ENCODE data around the gene TAS2R60.
A peak's percentile ranks its signal among the peaks of the same experiment; 100 is the strongest.
"Not testable (repeated sequence)": the region's sequence is repeated elsewhere in the genome, so short reads cannot be mapped to it uniquely, and the experiment has no call there.

The TAS2R60 gene

DNA sequence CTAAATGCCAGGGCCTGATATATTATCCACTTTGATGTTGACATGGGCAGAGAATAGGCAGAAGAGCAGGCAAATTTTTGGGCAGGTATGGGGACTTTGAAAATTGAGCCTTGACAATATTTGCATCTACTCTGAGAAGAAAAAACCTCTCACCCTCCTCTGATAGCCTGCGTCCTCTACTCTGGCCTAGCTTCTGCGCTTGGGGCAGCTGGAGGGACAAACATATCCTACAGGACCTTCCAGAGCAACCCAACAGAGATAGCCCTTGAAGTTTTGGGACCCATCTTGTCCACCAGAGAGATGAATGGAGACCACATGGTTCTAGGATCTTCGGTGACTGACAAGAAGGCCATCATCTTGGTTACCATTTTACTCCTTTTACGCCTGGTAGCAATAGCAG is at the start of gene TAS2R60:
TAS2R60 (plus strand) TSS at position 301 of the 400 bp plus-strand sequence; CDS start at position 301, 0 bp downstream.
- DNase-seq = no peak

- DNase-seq = no peak
Measured at GRCh38 chr7:143394068-143394467, 49.2 kb upstream of the TAS2R60 start.

DNA sequence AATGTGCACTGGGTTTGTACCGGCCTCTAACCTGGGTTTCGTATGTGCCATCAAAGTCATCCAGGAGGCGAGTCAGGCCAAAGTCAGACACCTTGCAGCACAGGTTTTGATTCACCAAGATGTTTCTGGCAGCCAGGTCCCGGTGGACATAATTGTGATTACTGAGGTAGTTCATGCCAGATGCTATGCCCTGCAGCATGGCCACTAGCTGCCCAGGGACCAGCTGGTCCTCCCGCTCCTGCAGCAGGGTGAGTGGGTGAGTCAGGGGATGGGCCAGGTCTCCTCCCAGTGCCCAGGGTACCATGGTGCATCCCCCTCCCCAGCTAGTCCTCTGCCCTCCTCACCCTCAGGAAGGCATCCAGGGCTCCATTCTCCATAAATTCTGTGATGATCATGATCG is 48.5 kb upstream of the TAS2R60 start:
- DNase-seq = no peak

DNA sequence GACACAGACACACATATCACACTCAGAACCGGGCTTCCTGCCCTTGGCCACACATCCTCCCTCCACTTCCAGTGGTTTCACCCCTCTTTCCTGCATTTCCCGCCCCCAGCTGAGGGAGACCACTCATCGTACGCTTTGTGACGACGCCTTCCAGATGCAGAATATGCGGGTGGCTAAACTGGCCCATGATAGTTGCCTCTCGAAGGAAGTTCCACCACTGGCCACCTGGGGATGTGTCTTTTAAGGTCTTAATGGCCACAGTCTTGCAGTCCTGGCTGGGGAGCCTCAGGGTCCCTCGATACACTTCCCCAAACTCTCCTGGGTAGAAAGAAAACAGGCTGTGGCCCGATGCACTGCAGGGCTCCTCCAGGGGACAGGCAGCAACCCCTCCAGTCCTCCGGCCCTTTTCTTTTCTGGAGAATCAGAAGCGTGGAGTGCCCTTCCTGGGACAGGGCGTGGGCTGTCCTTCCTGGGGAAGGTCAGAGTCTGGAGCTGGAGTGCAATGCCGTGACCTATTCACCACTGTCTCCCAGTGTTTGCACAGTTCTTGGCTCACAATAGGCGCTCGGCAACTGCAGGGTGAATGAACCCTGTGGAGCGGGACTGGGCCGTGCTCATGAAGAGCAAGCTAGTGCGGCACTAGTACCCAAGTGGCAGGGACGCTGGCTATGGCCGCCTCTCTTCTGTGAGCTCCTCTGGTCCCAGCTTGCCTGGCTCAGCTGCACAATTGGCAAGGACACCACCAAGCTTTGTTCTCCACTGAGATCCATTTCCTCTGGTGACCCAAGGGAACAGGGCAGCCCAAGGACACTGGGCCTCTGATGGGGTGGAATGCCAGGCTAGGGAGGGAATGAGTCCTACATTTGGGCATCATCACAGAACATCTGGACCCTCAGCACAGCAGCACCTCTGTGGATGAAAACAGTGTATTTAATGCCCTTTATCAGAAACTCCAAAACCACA is 47.8 kb upstream of the TAS2R60 start:
- no peak for DNase-seq

DNA sequence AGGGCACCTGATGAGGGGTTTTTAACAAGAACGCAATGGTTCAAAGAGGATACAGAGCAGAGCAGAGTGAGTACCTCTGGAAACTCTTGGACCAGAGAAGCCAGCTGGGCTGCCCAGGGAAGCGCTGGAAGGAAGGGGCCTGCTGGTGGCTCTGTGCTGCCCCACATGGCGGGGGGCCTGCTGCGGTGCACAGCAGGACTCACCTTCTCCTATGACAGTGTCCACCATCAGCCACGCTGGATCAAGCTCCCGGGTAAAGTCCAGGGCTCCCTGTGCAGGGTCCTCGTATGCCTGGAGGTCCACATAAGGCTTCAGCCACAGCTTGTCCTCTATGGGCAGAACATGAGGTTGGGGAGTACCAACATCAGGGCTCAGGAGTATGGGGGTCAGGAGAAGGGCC is 47.1 kb upstream of the TAS2R60 start:
- no peak for DNase-seq

DNA sequence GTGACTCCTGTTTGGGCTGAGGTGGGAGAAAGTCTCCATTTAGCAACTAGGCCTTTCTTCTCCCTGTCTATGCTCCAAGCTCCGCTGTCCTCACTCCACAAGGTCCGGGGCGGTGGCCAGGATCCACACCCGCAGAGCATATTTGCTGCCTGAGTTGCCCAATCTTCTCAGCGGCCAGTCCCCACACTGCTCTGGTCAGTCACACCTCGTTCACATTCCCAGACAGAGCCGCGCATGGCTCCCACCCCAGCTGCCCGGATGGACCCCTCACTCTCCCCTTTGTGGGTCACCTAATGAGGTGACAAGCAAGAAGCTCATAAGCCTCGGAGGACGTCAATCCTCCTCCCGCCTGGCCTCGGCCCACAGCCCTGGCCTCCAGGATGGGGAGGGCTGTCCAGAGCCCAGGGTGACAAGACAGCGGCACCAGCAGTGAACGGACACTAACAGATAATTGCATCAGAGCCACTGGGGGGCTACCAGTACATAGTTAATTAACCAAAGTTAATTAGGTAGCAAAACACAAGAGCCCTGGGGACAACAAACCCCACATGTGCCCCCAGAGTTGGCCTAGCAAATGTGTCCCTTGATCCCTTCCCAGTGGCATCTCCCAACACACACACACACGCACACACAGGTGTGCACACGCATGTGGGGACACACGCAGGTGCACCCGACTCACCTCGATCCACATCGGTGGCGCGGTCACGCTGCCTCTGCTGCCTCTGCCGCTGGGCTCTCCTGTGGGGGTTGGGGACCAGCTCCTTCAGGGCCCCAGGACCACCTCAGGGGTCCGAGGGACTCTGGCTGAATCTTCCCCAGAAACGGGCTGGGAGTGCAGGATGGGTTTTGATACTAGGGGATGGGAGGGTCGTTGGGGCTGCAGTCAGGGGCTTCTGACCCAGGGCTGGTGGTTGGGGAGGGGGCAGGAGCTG is 46.4 kb upstream of the TAS2R60 start:
- no peak for DNase-seq

- no peak for DNase-seq
Measured at GRCh38 chr7:143397710-143398530, 45.3 kb upstream of the TAS2R60 start.

- no peak for DNase-seq
Measured at GRCh38 chr7:143398616-143399015, 44.6 kb upstream of the TAS2R60 start.

DNA sequence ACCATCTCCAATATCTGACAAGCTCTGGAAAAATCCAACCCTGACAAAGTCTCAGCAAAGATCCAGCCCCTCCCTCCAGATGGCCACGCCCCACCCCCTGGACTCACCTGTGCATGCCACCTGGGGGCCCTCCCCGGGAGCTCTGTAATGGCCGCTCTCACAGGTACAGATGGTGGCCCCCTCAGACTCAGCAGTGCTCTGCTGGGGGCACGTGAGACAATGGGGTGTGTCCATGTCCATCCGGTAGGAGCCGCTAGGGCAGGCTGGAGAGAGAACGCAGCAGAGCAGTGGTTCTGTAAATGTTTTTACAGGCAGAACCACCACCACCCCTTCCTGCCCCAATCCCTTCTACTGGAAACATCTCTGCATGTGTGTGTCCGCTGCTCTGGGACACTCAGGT is 44.1 kb upstream of the TAS2R60 start:
- DNase-seq = no peak

GRCh38 chr7:143399642-143400041 is 43.6 kb upstream of the TAS2R60 start:
- no peak for DNase-seq

GRCh38 chr7:143401265-143401664 is 42.0 kb upstream of the TAS2R60 start:
- DNase-seq = no peak

- DNase-seq = not testable (repeated sequence)
Measured at GRCh38 chr7:143402233-143402632, 41.0 kb upstream of the TAS2R60 start.

DNA sequence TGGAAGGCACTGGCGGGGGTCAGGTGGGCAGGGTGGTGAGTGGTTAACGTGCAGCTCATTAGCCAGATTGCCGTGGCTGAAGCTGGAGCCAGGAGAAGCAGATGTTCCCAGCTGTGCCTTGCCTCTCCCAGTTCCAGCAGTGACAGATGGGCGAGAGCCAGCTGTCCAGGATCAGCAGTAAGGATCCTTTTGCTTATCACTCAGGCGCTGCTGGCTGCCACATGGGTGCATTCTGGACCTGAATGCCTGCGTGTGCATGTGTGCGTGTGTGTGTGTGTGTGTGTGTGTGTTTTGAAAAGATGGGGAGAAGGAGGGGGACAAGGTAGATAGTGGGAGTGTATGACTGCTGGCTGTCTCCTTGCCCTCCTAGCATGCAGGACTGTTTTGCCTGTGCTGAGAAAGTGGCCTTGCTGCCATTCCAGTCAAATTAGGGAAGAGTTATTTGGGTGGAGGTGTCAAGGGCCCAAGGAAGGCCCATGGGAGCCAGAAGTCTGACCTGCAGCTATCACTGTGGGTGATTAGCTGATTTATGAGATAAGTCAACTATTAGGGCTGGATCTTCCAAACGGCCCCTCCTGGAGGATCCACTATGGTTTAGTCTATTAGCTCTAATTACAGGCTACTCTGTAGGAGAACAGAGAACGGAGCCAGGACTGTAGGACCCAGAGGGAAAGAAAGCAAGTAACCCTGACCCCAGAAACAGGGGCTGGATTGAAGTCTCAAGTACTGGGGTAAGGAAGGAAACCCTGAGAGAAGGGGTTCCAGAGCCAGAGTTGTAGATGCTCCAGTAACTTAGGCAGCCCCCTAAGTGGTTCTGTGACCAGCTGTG is 37.9 kb upstream of the TAS2R60 start:
- DNase-seq = no peak

DNA sequence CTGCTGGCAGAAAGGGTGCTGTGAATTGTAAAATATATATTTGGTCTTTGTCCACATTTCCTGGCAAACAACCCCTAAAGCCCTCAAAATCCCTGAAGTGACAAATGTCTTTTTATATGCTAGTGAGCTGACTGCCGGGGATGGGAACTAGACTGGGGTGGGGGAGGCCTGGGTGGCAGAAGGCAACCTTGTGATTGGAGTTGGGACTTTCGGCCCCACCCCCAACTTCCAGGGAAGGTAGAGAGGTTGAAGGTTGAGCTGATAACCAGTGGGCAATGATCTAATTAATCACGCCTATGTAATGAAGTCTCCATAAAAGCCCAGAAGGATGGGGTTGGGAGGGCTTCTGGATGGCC is 37.3 kb upstream of the TAS2R60 start:
- no peak for DNase-seq

DNA sequence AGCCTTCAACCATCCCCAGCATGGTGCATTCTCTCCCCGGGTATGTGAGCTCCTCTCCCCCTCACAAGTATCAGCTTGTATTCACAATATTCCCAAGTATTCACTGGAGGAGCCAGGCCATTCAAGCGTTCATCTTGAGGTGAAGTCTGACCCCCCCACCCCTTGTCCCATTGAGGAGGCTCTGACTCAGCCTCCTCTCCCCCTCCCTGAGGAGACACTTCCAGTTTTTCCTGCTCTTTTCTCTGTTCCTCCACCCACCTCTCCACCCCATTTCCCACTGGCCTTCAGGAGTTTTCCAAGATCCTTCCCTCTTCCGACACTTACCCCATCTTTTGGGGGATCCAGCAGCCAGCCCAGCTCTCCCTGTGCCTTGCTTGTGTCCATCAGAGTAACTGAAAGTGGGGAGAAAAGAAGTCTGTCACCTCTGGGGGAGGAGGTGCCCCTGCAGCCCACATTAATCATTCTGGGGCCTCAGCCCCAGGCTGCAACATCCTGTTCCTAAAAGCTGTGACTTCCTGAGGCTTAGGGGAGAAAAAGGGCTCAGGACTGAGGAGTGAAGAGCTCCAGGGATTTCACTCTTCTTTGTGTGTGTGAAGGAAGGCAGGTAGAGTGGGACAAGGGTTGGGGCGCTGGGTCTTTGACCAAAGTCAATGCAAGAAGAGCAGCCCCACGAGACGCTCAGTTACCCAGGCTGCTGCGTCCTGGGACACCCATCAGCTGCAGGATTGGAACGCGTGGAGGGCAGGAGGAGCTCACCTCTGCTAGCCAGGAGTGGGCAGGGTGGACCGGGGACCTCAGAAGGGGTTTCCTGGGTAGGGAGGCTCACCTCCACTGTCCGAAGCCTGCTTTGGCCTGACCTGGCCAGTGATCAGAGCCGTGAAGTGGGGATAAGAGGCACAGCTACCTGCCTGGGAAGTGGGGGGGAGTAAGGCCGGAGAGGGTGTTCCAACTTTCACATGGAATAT is 35.7 kb upstream of the TAS2R60 start:
- peak; percentile 66 for DNase-seq

GRCh38 chr7:143408252-143408685 is 35.0 kb upstream of the TAS2R60 start:
- DNase-seq = no peak

- peak; percentile 32 for DNase-seq
Measured at GRCh38 chr7:143408686-143409561, 34.3 kb upstream of the TAS2R60 start, which contains the start of gene EPHA1. Gene EPHA1 (minus strand): TSS chr7:143408856. CDS start chr7:143408805, 51 bp downstream.

GRCh38 chr7:143410521-143411004 is 32.7 kb upstream of the TAS2R60 start:
- DNase-seq = no peak
